Activated CD4-positive, CD25-positive, alpha-beta regulatory T cell treated with anti-CD3 and anti-CD28 coated beads, Interleukin-2, amount 50 U/mL, for 24 hours (primary cell): ENCODE results near the gene RRM1.
A peak's percentile ranks its signal among the peaks of the same experiment; 100 is the strongest.
"Not testable (repeated sequence)": the region's sequence is repeated elsewhere in the genome, so short reads cannot be mapped to it uniquely, and the experiment has no call there.

Experiments used
- ATAC-seq, 2 donors: fragments of 150-1000 bp; cut with Tn5 transposase; one replicate each; pipeline ENCODE4 v1.10.0; 2021; ENCODE audit warnings: mild to moderate bottlenecking in 1 of 2, moderate library complexity in 1 of 2

The RRM1 gene

GRCh38 chr11:4083198-4083597, 11.4 kb upstream of the RRM1 start:
- no peak for ATAC-seq

- ATAC-seq = no peak
Observed at GRCh38 chr11:4084406-4085125, 10.0 kb upstream of the RRM1 start.

- ATAC-seq = no peak
Observed at GRCh38 chr11:4085575-4085974, 9.0 kb upstream of the RRM1 start.

GRCh38 chr11:4086575-4087353, 7.8 kb upstream of the RRM1 start:
- peak in 1 of 2 donors; percentile 8 for ATAC-seq

GRCh38 chr11:4087551-4087950, 7.0 kb upstream of the RRM1 start:
- ATAC-seq = no peak

- ATAC-seq = no peak
Observed at GRCh38 chr11:4090258-4090657, 4.3 kb upstream of the RRM1 start.

- ATAC-seq = no peak
Observed at GRCh38 chr11:4092026-4092425, 2.6 kb upstream of the RRM1 start.

GRCh38 chr11:4093519-4094347, 866 bp upstream of the RRM1 start:
- no peak for ATAC-seq

- no peak for ATAC-seq
Observed at GRCh38 chr11:4095509-4096230, 1.1 kb downstream of the RRM1 start.

GRCh38 chr11:4098026-4098621, 3.5 kb downstream of the RRM1 start:
- no peak for ATAC-seq

GRCh38 chr11:4102711-4103110, 8.1 kb downstream of the RRM1 start:
- no peak for ATAC-seq

GRCh38 chr11:4103269-4103668, 8.7 kb downstream of the RRM1 start:
- no peak for ATAC-seq

GRCh38 chr11:4105916-4106315, 11.3 kb downstream of the RRM1 start:
- ATAC-seq = no peak

GRCh38 chr11:4111834-4112233, 17.2 kb downstream of the RRM1 start:
- no peak for ATAC-seq

- ATAC-seq = no peak
Observed at GRCh38 chr11:4115128-4115527, 20.5 kb downstream of the RRM1 start.

- ATAC-seq = no peak
Observed at GRCh38 chr11:4118107-4118506, 23.5 kb downstream of the RRM1 start.

- no peak for ATAC-seq
Observed at GRCh38 chr11:4123218-4123617, 28.6 kb downstream of the RRM1 start.

- ATAC-seq = no peak
Observed at GRCh38 chr11:4125141-4125540, 30.5 kb downstream of the RRM1 start.

- ATAC-seq = no peak
Observed at GRCh38 chr11:4127357-4127756, 32.8 kb downstream of the RRM1 start.

GRCh38 chr11:4130219-4130618, 35.6 kb downstream of the RRM1 start:
- ATAC-seq = not testable (repeated sequence)

GRCh38 chr11:4134806-4135205, 40.2 kb downstream of the RRM1 start:
- no peak for ATAC-seq

GRCh38 chr11:4138497-4138896, 43.9 kb downstream of the RRM1 start:
- ATAC-seq = no peak
